ENCODE data around the gene RBM26.

Gene RBM26

GRCh38 chr13:79448413-79448812 lies 42.4 kb upstream of the RBM26 start:
- TF ChIP-seq CTCF (IDR thresholded peaks at IDR 0.05; ENCODE audit: low read depth, low read length, missing control alignments): no peak
- no peak overlapping the region for H3K4me3 ChIP-seq (ENCODE audit: low read depth, low read length)
- no peak for DNase-seq (ENCODE audit: low read depth)
- in situ Hi-C loops (cut with HindIII; ENCODE audit: low sequenced_read_pairs): no loop called here

- DNase-seq (ENCODE audit: low read depth): no peak
- in situ Hi-C loops (cut with HindIII; ENCODE audit: low sequenced_read_pairs): no loop called here
- no peak for TF ChIP-seq CTCF (IDR thresholded peaks at IDR 0.05; ENCODE audit: low read depth, low read length, missing control alignments)
- H3K4me3 ChIP-seq (ENCODE audit: low read depth, low read length): no peak overlapping the region
Measured at GRCh38 chr13:79447741-79448140, 41.7 kb upstream of the RBM26 start.

GRCh38 chr13:79447141-79447540 lies 41.1 kb upstream of the RBM26 start:
- H3K4me3 ChIP-seq (ENCODE audit: low read depth, low read length): no peak overlapping the region
- no peak for TF ChIP-seq CTCF (IDR thresholded peaks at IDR 0.05; ENCODE audit: low read depth, low read length, missing control alignments)
- no peak for DNase-seq (ENCODE audit: low read depth)
- in situ Hi-C loops (cut with HindIII; ENCODE audit: low sequenced_read_pairs): no loop called here

GRCh38 chr13:79445968-79446645 lies 40.1 kb upstream of the RBM26 start:
- in situ Hi-C loops (cut with HindIII; ENCODE audit: low sequenced_read_pairs): no loop called here
- no peak overlapping the region for H3K4me3 ChIP-seq (ENCODE audit: low read depth, low read length)
- no peak for TF ChIP-seq CTCF (IDR thresholded peaks at IDR 0.05; ENCODE audit: low read depth, low read length, missing control alignments)
- DNase-seq (ENCODE audit: low read depth): no peak

GRCh38 chr13:79442706-79443105 lies 36.7 kb upstream of the RBM26 start:
- in situ Hi-C loops (cut with HindIII; ENCODE audit: low sequenced_read_pairs): loop anchor here (5.0 kb wide), 1 partner anchor 80 kb away; no protein-coding TSS in a partner anchor
- no peak for TF ChIP-seq CTCF (IDR thresholded peaks at IDR 0.05; ENCODE audit: low read depth, low read length, missing control alignments)
- no peak overlapping the region for H3K4me3 ChIP-seq (ENCODE audit: low read depth, low read length)
- DNase-seq (ENCODE audit: low read depth): no peak

- in situ Hi-C loops (cut with HindIII; ENCODE audit: low sequenced_read_pairs): loop anchor here (5.0 kb wide), 1 partner anchor 80 kb away; no protein-coding TSS in a partner anchor
- H3K4me3 ChIP-seq (ENCODE audit: low read depth, low read length): no peak overlapping the region
- DNase-seq (ENCODE audit: low read depth): no peak
- TF ChIP-seq CTCF (IDR thresholded peaks at IDR 0.05; ENCODE audit: low read depth, low read length, missing control alignments): no peak
Measured at GRCh38 chr13:79442221-79442620, 36.2 kb upstream of the RBM26 start.
